ENCODE measurements around the gene PBX1. TPM values are rescaled to one million over a fixed set of nuclear protein-coding genes. Genes with fewer than 3 reads are reported as not detected.

The PBX1 gene
- total RNA-seq, 4 donors from 2014 or later: 89.6 to 138 (median 112) TPM

GRCh38 chr1:164794356-164794755 lies 235.4 kb downstream of the PBX1 start:
- DNase-seq (ENCODE audit: extremely low spot score): no peak
- Histone ChIP-seq H3K4me3 (no peak overlapping the region), H3K9me3 (no peaks in the 10 kb centered on the region), H3K27me3 (no peaks in the 10 kb centered on the region), H3K4me1 (peaks cover 14 to 91% (median 77%) of the 10 kb centered on the region in 4 donors), H3K27ac (replicated peaks in 1 of 4) (peak overlapping the region; percentile 68 to 87 (median 82)), H3K36me3 (peaks cover 0 to 13% (median 10%) of the 10 kb centered on the region in 4 donors)
- WGBS: 54% methylated on average over 2 of the region's 2 CpGs
- intact Hi-C loops (cut with DNase I): no loop called here
- TF ChIP-seq POLR2AphosphoS5 (IDR thresholded peaks at IDR 0.05) (peak; percentile 77 to 79), POLR2A (IDR thresholded peaks at IDR 0.05; ENCODE audit: low read depth) (no peak)

GRCh38 chr1:164796916-164797315 lies 237.9 kb downstream of the PBX1 start:
- peaks cover 17 to 89% (median 76%) of the 10 kb centered on the region in 4 donors for H3K4me1 ChIP-seq
- peaks cover 7 to 25% (median 19%) of the 10 kb centered on the region in 4 donors for H3K36me3 ChIP-seq
- H3K9me3 ChIP-seq: no peaks in the 10 kb centered on the region
- DNase-seq (ENCODE audit: extremely low spot score): no peak
- intact Hi-C loops (cut with DNase I): no loop called here
- H3K27ac ChIP-seq (replicated peaks in 1 of 4): peak overlapping the region; percentile 44 to 87 (median 82)
- no peaks in the 10 kb centered on the region for H3K27me3 ChIP-seq
- H3K4me3 ChIP-seq: no peak overlapping the region
- TF ChIP-seq POLR2AphosphoS5 (IDR thresholded peaks at IDR 0.05) (no peak), EP300 (IDR thresholded peaks at IDR 0.05) (no peak), POLR2A (IDR thresholded peaks at IDR 0.05; ENCODE audit: low read depth) (no peak), CTCF (IDR thresholded peaks at IDR 0.05) (no peak)
- WGBS: 55% methylated on average over 2 of the region's 2 CpGs

- peak overlapping the region; percentile 72 to 76 (median 73) for H3K27ac ChIP-seq (replicated peaks in 1 of 4)
- 69% methylated on average over 6 of the region's 6 CpGs for WGBS
- H3K4me1 ChIP-seq: peaks cover 29 to 88% (median 75%) of the 10 kb centered on the region in 4 donors
- H3K36me3 ChIP-seq: peaks cover 7 to 13% (median 9%) of the 10 kb centered on the region in 4 donors
- no peak overlapping the region for H3K4me3 ChIP-seq
- intact Hi-C loops (cut with DNase I): no loop called here
- no peak for TF ChIP-seq CTCF (IDR thresholded peaks at IDR 0.05)
- no peak for TF ChIP-seq POLR2A (IDR thresholded peaks at IDR 0.05; ENCODE audit: low read depth)
- no peak for TF ChIP-seq POLR2AphosphoS5 (IDR thresholded peaks at IDR 0.05)
- no peaks in the 10 kb centered on the region for H3K9me3 ChIP-seq
- DNase-seq (ENCODE audit: extremely low spot score): no peak
- H3K27me3 ChIP-seq: no peaks in the 10 kb centered on the region
Observed at GRCh38 chr1:164801246-164801731, 242.3 kb downstream of the PBX1 start.

- Histone ChIP-seq H3K9me3 (no peaks in the 10 kb centered on the region), H3K27ac (replicated peaks in 1 of 4) (peak overlapping the region; percentile 72 to 76 (median 73)), H3K36me3 (peaks cover 7 to 17% (median 9%) of the 10 kb centered on the region in 4 donors), H3K4me3 (no peak overlapping the region), H3K4me1 (peaks cover 29 to 82% (median 75%) of the 10 kb centered on the region in 4 donors), H3K27me3 (no peaks in the 10 kb centered on the region)
- intact Hi-C loops (cut with DNase I): no loop called here
- DNase-seq (ENCODE audit: extremely low spot score): no peak
- no peak for TF ChIP-seq CTCF (IDR thresholded peaks at IDR 0.05)
- no peak for TF ChIP-seq EP300 (IDR thresholded peaks at IDR 0.05)
- WGBS: 60% methylated on average over 7 of the region's 7 CpGs
Observed at GRCh38 chr1:164801791-164802502, 243.0 kb downstream of the PBX1 start.

- H3K4me1 ChIP-seq: peaks cover 29 to 80% (median 68%) of the 10 kb centered on the region in 4 donors
Observed at GRCh38 chr1:164802529-164803282, 243.7 kb downstream of the PBX1 start.

More at GRCh38 chr1:164802529-164803282, 243.7 kb downstream of the PBX1 start:
- intact Hi-C loops (cut with DNase I): no loop called here
- no peak for DNase-seq (ENCODE audit: extremely low spot score)
- Histone ChIP-seq H3K36me3 (peaks cover 7 to 25% (median 14%) of the 10 kb centered on the region in 4 donors), H3K27me3 (no peaks in the 10 kb centered on the region), H3K4me3 (no peak overlapping the region), H3K27ac (replicated peaks in 1 of 4) (peak overlapping the region; percentile 72 to 76 (median 73)), H3K9me3 (no peaks in the 10 kb centered on the region)
- 69% methylated on average over 7 of the region's 7 CpGs for WGBS
- TF ChIP-seq EP300 (IDR thresholded peaks at IDR 0.05) (no peak), POLR2AphosphoS5 (IDR thresholded peaks at IDR 0.05) (no peak), CTCF (IDR thresholded peaks at IDR 0.05) (no peak), POLR2A (IDR thresholded peaks at IDR 0.05; ENCODE audit: low read depth) (no peak)
